ENCODE results near the gene CD2. TPM values are rescaled to one million over a fixed set of nuclear protein-coding genes. Genes with fewer than 3 reads are reported as not detected.

Gene CD2
- total RNA-seq, 1 donor from 2014 or later = not detected

- TF ChIP-seq CTCF (conservative IDR thresholded peaks at IDR 0.05; ENCODE audit: low read depth, low read length) = no peak
- no peak for DNase-seq (ENCODE audit: low read depth)
- no peak overlapping the region for H3K4me3 ChIP-seq (ENCODE audit: low read depth, low read length)
Measured at GRCh38 chr1:116764906-116765862, 11.0 kb downstream of the CD2 start.

- TF ChIP-seq CTCF (conservative IDR thresholded peaks at IDR 0.05; ENCODE audit: low read depth, low read length) = no peak
- no peak overlapping the region for H3K4me3 ChIP-seq (ENCODE audit: low read depth, low read length)
- DNase-seq (ENCODE audit: low read depth) = no peak
Measured at GRCh38 chr1:116765962-116766361, 11.7 kb downstream of the CD2 start.

- no peak for TF ChIP-seq CTCF (conservative IDR thresholded peaks at IDR 0.05; ENCODE audit: low read depth, low read length)
- H3K4me3 ChIP-seq (ENCODE audit: low read depth, low read length) = no peak overlapping the region
- no peak for DNase-seq (ENCODE audit: low read depth)
Measured at GRCh38 chr1:116766616-116767469, 12.6 kb downstream of the CD2 start.

- DNase-seq (ENCODE audit: low read depth) = no peak
- TF ChIP-seq CTCF (conservative IDR thresholded peaks at IDR 0.05; ENCODE audit: low read depth, low read length) = no peak
- H3K4me3 ChIP-seq (ENCODE audit: low read depth, low read length) = no peak overlapping the region
Measured at GRCh38 chr1:116767782-116768382, 13.7 kb downstream of the CD2 start.

GRCh38 chr1:116768416-116769103 lies 14.3 kb downstream of the CD2 start:
- no peak for TF ChIP-seq CTCF (conservative IDR thresholded peaks at IDR 0.05; ENCODE audit: low read depth, low read length)
- DNase-seq (ENCODE audit: low read depth) = no peak

GRCh38 chr1:116769104-116769452 lies 14.8 kb downstream of the CD2 start:
- no peak for TF ChIP-seq CTCF (conservative IDR thresholded peaks at IDR 0.05; ENCODE audit: low read depth, low read length)
- no peak for DNase-seq (ENCODE audit: low read depth)
- no peak overlapping the region for H3K4me3 ChIP-seq (ENCODE audit: low read depth, low read length)

More at GRCh38 chr1:116768416-116769103, 14.3 kb downstream of the CD2 start:
- H3K4me3 ChIP-seq (ENCODE audit: low read depth, low read length) = no peak overlapping the region
